Small intestine (tissue), 7 donors: Measurements from ENCODE around the gene POP4. TPM values are rescaled to one million over a fixed set of nuclear protein-coding genes. Genes with fewer than 3 reads are reported as not detected.

Source experiments
- DNase-seq, 2 donors: peaks; one replicate each; pipeline versions ENCODE4 v3.0.0 to v3.0.0-alpha.2; 2013
- FAIRE-seq: peaks from 2 replicates; lab custom pipeline; 2012; peaks lifted over from hg19 to GRCh38; lab: Jason Lieb, UNC
- H3K27ac ChIP-seq, 3 donors: one replicate each; pipeline ENCODE4 v1.5.1; 2013; ENCODE audit warnings: low read length in 2 of 3, mild to moderate bottlenecking in 2 of 3, control low read depth in 1 of 3, inconsistent platforms in 1 of 3, low read depth in 1 of 3, moderate library complexity in 1 of 3
- H3K27me3 ChIP-seq, 3 donors: one replicate each; pipeline ENCODE4 v1.6.1; 2013; ENCODE audit warnings: low read length in 3 of 3, inconsistent platforms in 1 of 3; ENCODE audit not compliant: control insufficient read depth in 3 of 3, insufficient read depth in 3 of 3
- H3K36me3 ChIP-seq, 3 donors: one replicate each; pipeline ENCODE4 v1.6.1; 2013; ENCODE audit warnings: low read length in 3 of 3, inconsistent platforms in 1 of 3, low read depth in 1 of 3, mild to moderate bottlenecking in 1 of 3, moderate library complexity in 1 of 3; ENCODE audit not compliant: control insufficient read depth in 3 of 3, insufficient read depth in 2 of 3
- H3K4me1 ChIP-seq, 3 donors: one replicate each; pipeline ENCODE4 v1.6.1; 2013; ENCODE audit warnings: low read length in 2 of 3, inconsistent platforms in 1 of 3, low read depth in 1 of 3, mild to moderate bottlenecking in 1 of 3, moderate library complexity in 1 of 3; ENCODE audit not compliant: control insufficient read depth in 3 of 3, insufficient read depth in 2 of 3
- H3K4me3 ChIP-seq, 3 donors: one replicate each; pipeline ENCODE4 v1.5.1; 2013; ENCODE audit warnings: low read length in 3 of 3, control low read depth in 1 of 3, inconsistent platforms in 1 of 3, low read depth in 1 of 3, mild to moderate bottlenecking in 1 of 3, moderate library complexity in 1 of 3
- H3K9me3 ChIP-seq, 2 donors: one replicate each; pipeline ENCODE4 v1.6.1; 2013; ENCODE audit warnings: low read depth in 1 of 2, low read length in 1 of 2; ENCODE audit not compliant: control insufficient read depth in 2 of 2, insufficient read depth in 1 of 2
- WGBS, 3 donors: extraction: QIAGEN DNeasy Blood & Tissue Kit; methylation state at CpG; one replicate each; pipeline ENCODE4 v1.1.7; 2013; 5-methylcytosine and 5-hydroxymethylcytosine counted together
- polyA plus RNA-seq, 4 donors: library from polyadenylated mRNA; stranded (reverse) in 3 of 4; unstranded in 1 of 4; fragments of 200-250 nt in 3 of 4; fragments of 120-200 nt in 1 of 4; gene quantifications; one replicate each; pipeline versions ENCODE4 v1.2.1 to v1.2.3, GENCODE V29; 2013
- donor health status: healthy with polysubstance abuse.
- donor health status: control.
- donor health status: control.
- donor health status: Bipolar disorder and iron deficiency.
- donor health status: healthy.

POP4 gene
- polyA plus RNA-seq, 4 donors = 64.3 to 102 (median 80.8) TPM

- Histone ChIP-seq H3K36me3 (no peaks in the 10 kb centered on the region), H3K4me3 (no peak overlapping the region), H3K9me3 (peaks cover 0 to 4% of the 10 kb centered on the region in 2 donors), H3K27me3 (peaks cover 0 to 7% (median 7%) of the 10 kb centered on the region in 3 donors), H3K27ac (no peak overlapping the region), H3K4me1 (no peaks in the 10 kb centered on the region)
- no peak for DNase-seq
- 45 to 56% (median 48%) methylated on average over 1 of the region's 1 CpG for WGBS, 3 donors
- FAIRE-seq = no peak
Observed at GRCh38 chr19:29581398-29581797, 24.7 kb upstream of the POP4 start.

GRCh38 chr19:29583196-29583999 lies 22.7 kb upstream of the POP4 start:
- H3K4me3 ChIP-seq = no peak overlapping the region
- no peaks in the 10 kb centered on the region for H3K36me3 ChIP-seq
- 44 to 49% (median 45%) methylated on average over 1 of the region's 1 CpG for WGBS, 3 donors
- H3K27ac ChIP-seq = no peak overlapping the region
- peaks cover 0 to 4% of the 10 kb centered on the region in 2 donors for H3K9me3 ChIP-seq
- H3K4me1 ChIP-seq = no peaks in the 10 kb centered on the region
- no peak for DNase-seq
- FAIRE-seq = no peak
- H3K27me3 ChIP-seq = peaks cover 0 to 4% (median 0%) of the 10 kb centered on the region in 3 donors

GRCh38 chr19:29586401-29586800 lies 19.7 kb upstream of the POP4 start:
- H3K4me3 ChIP-seq = no peak overlapping the region
- 53 to 65% (median 57%) methylated on average over 2 of the region's 2 CpGs for WGBS, 3 donors
- no peak overlapping the region for H3K27ac ChIP-seq
- FAIRE-seq = no peak
- DNase-seq = no peak
- peaks cover 0 to 2% (median 0%) of the 10 kb centered on the region in 3 donors for H3K27me3 ChIP-seq
- H3K4me1 ChIP-seq = no peaks in the 10 kb centered on the region
- peaks cover 0 to 2% of the 10 kb centered on the region in 2 donors for H3K9me3 ChIP-seq
- H3K36me3 ChIP-seq = no peaks in the 10 kb centered on the region

- WGBS, 3 donors = 58 to 69% (median 60%) methylated on average over 3 of the region's 3 CpGs
- FAIRE-seq (no peak), DNase-seq (no peak)
- Histone ChIP-seq H3K27me3 (no peaks in the 10 kb centered on the region), H3K36me3 (no peaks in the 10 kb centered on the region), H3K4me1 (no peaks in the 10 kb centered on the region), H3K27ac (peak overlapping the region in 2 of 3 donors; percentile 34 to 62), H3K4me3 (no peak overlapping the region), H3K9me3 (no peaks in the 10 kb centered on the region)
Observed at GRCh38 chr19:29587059-29587458, 19.0 kb upstream of the POP4 start.

GRCh38 chr19:29587518-29587986 lies 18.5 kb upstream of the POP4 start:
- H3K9me3 ChIP-seq = no peaks in the 10 kb centered on the region
- FAIRE-seq = no peak
- peak; percentile 25 to 67 for DNase-seq
- H3K27me3 ChIP-seq = no peaks in the 10 kb centered on the region
- no peaks in the 10 kb centered on the region for H3K4me1 ChIP-seq
- no peaks in the 10 kb centered on the region for H3K36me3 ChIP-seq
- H3K27ac ChIP-seq = peak overlapping the region in 2 of 3 donors; percentile 34 to 62
- H3K4me3 ChIP-seq = no peak overlapping the region
- WGBS, 3 donors = 38 to 59% (median 41%) methylated on average over 2 of the region's 2 CpGs

GRCh38 chr19:29588095-29588494 lies 18.0 kb upstream of the POP4 start:
- FAIRE-seq (no peak), DNase-seq (no peak)
- no peak overlapping the region for H3K4me3 ChIP-seq
- no peaks in the 10 kb centered on the region for H3K36me3 ChIP-seq
- H3K4me1 ChIP-seq = no peaks in the 10 kb centered on the region
- H3K27me3 ChIP-seq = no peaks in the 10 kb centered on the region
- H3K27ac ChIP-seq = peak overlapping the region in 1 of 3 donors; percentile 36
- H3K9me3 ChIP-seq = no peaks in the 10 kb centered on the region
- 74 to 82% (median 81%) methylated on average over 2 of the region's 2 CpGs for WGBS, 3 donors

- WGBS, 3 donors = 39 to 52% (median 52%) methylated on average over 5 of the region's 5 CpGs
- Histone ChIP-seq H3K9me3 (no peaks in the 10 kb centered on the region), H3K4me1 (no peaks in the 10 kb centered on the region), H3K36me3 (no peaks in the 10 kb centered on the region), H3K27ac (no peak overlapping the region), H3K4me3 (no peak overlapping the region), H3K27me3 (no peaks in the 10 kb centered on the region)
- DNase-seq (peak in 1 of 2 donors; percentile 35), FAIRE-seq (no peak)
Observed at GRCh38 chr19:29590278-29590677, 15.8 kb upstream of the POP4 start.

- H3K4me1 ChIP-seq = no peaks in the 10 kb centered on the region
- 80 to 89% (median 85%) methylated on average over 3 of the region's 3 CpGs for WGBS, 3 donors
- H3K4me3 ChIP-seq = no peak overlapping the region
- H3K36me3 ChIP-seq = no peaks in the 10 kb centered on the region
- H3K27ac ChIP-seq = no peak overlapping the region
- H3K9me3 ChIP-seq = no peaks in the 10 kb centered on the region
- DNase-seq = no peak
- H3K27me3 ChIP-seq = peaks cover 0 to 9% (median 0%) of the 10 kb centered on the region in 3 donors
- no peak for FAIRE-seq
Observed at GRCh38 chr19:29591670-29592069, 14.4 kb upstream of the POP4 start.
